IPS-15b (cell line): ENCODE data around the gene IL17D.

Experiments used
- H3K27me3 ChIP-seq: one replicate; pipeline ENCODE4 v1.6.1; 2013; ENCODE audit warnings: low read length; ENCODE audit not compliant: control insufficient read depth, insufficient read depth
- H3K36me3 ChIP-seq: one replicate; pipeline ENCODE4 v1.6.1; 2013; ENCODE audit warnings: low read length; ENCODE audit not compliant: control insufficient read depth, insufficient read depth
- H3K4me1 ChIP-seq: one replicate; pipeline ENCODE4 v1.6.1; 2013; ENCODE audit warnings: mild to moderate bottlenecking, low read length; ENCODE audit not compliant: control insufficient read depth, insufficient read depth
- H3K4me3 ChIP-seq: one replicate; pipeline ENCODE4 v1.5.1; 2013; ENCODE audit warnings: low read depth, low read length
- H3K9ac ChIP-seq: one replicate; pipeline ENCODE4 v1.6.1; 2013; ENCODE audit warnings: low read depth, mild to moderate bottlenecking, low read length
- H3K9me3 ChIP-seq: one replicate; pipeline ENCODE4 v1.6.1; 2013; ENCODE audit warnings: mild to moderate bottlenecking, low read length; ENCODE audit not compliant: control insufficient read depth, insufficient read depth

Gene IL17D

DNA sequence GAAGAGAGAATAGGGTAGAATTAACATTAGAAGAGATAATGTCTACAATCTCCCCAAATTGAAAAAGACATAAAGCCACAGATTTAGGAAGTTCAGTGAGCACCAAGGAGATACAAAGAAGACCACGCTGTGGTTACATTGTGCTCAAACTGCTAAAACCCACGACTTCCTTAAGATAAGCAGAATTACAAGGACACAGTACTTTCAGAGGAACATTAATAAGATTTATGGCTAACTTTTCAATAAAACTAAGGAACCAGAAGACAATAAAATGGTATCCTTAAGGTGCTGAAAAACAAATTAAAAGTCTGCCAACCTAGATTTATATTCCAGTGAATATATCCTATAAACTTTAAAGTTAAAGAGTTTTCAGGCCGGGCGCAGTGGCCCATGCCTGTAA, 7.4 kb upstream of the IL17D start:
- no peak overlapping the region for H3K9ac ChIP-seq
- no peak overlapping the region for H3K4me3 ChIP-seq
- peaks cover 8% of the 10 kb centered on the region for H3K27me3 ChIP-seq
- no peaks in the 10 kb centered on the region for H3K4me1 ChIP-seq
- no peaks in the 10 kb centered on the region for H3K36me3 ChIP-seq
- H3K9me3 ChIP-seq: no peaks in the 10 kb centered on the region

GRCh38 chr13:20699715-20700114, 3.8 kb upstream of the IL17D start:
- H3K27me3 ChIP-seq: peaks cover 30% of the 10 kb centered on the region
- no peak overlapping the region for H3K9ac ChIP-seq
- no peaks in the 10 kb centered on the region for H3K36me3 ChIP-seq
- no peaks in the 10 kb centered on the region for H3K4me1 ChIP-seq
- H3K4me3 ChIP-seq: no peak overlapping the region
- no peaks in the 10 kb centered on the region for H3K9me3 ChIP-seq

DNA sequence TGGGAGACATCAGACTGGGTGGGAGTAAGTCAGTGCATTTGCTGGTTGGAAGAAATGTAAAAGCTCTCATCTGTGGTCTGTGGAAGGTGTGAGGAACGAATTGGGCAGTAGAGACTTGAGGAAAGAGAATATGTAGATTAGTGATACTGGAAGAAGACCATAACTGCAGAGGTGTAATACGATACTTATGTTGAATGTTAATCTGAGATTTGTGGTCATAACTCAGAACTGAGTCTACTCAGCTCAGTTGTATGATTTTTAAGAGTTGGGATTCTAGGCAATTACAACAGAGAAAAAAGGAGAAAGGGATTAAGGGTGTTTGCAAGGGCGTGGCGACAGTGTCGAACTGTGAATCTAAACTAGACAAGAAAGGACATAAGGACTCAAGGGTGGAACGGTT, 3.2 kb upstream of the IL17D start:
- H3K9ac ChIP-seq: no peak overlapping the region
- peaks cover 34% of the 10 kb centered on the region for H3K27me3 ChIP-seq
- H3K36me3 ChIP-seq: no peaks in the 10 kb centered on the region
- no peaks in the 10 kb centered on the region for H3K9me3 ChIP-seq
- H3K4me1 ChIP-seq: no peaks in the 10 kb centered on the region
- no peak overlapping the region for H3K4me3 ChIP-seq

- no peak overlapping the region for H3K4me3 ChIP-seq
- peaks cover 38% of the 10 kb centered on the region for H3K27me3 ChIP-seq
- no peak overlapping the region for H3K9ac ChIP-seq
- H3K4me1 ChIP-seq: no peaks in the 10 kb centered on the region
- H3K36me3 ChIP-seq: no peaks in the 10 kb centered on the region
- no peaks in the 10 kb centered on the region for H3K9me3 ChIP-seq
Measured at GRCh38 chr13:20701461-20701860, 2.0 kb upstream of the IL17D start.

- H3K27me3 ChIP-seq: peaks cover 38% of the 10 kb centered on the region
- H3K9me3 ChIP-seq: no peaks in the 10 kb centered on the region
- H3K4me1 ChIP-seq: no peaks in the 10 kb centered on the region
- no peak overlapping the region for H3K9ac ChIP-seq
- H3K36me3 ChIP-seq: no peaks in the 10 kb centered on the region
- H3K4me3 ChIP-seq: peak overlapping the region; percentile 63
Measured at GRCh38 chr13:20702530-20702914, 977 bp upstream of the IL17D start.

- Histone ChIP-seq H3K36me3 (no peaks in the 10 kb centered on the region), H3K4me3 (peak overlapping the region; percentile 18), H3K4me1 (no peaks in the 10 kb centered on the region), H3K9ac (no peak overlapping the region), H3K27me3 (peaks cover 38% of the 10 kb centered on the region), H3K9me3 (no peaks in the 10 kb centered on the region)
Measured at GRCh38 chr13:20703780-20704458, 420 bp downstream of the IL17D start.

DNA sequence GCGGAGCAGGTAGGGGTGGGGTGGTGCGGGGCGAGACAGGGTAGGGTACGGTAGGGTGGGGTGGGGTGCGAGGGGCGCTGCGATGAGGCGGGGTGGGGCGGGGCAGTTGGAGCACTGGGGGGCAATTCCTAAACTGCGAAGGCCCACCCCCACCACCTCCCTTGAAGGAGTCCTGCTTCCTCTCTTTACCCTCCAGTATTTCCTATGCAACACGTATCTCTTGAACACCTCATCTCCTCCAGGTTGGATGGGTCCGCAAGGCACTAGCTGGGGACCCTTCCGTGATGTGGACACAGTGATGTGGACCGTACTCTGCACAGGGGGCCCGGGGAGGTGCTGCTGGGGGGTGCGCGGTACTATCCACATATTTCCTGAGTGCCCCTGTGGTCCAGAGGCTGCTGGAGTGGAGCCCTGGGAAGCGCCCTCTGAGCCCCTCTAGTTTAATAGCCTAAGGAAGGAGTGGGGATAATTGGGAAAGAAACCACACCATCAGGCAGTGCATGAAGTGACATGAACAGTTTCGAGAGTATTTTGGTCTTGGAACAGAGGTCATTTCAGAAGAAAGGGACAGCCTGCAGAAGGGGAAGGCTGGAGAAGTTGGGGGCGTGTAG, 1.1 kb downstream of the IL17D start:
- H3K9ac ChIP-seq: no peak overlapping the region
- H3K27me3 ChIP-seq: peaks cover 38% of the 10 kb centered on the region
- peak overlapping the region; percentile 61 for H3K4me3 ChIP-seq
- H3K4me1 ChIP-seq: no peaks in the 10 kb centered on the region
- H3K36me3 ChIP-seq: no peaks in the 10 kb centered on the region
- H3K9me3 ChIP-seq: no peaks in the 10 kb centered on the region

- no peak overlapping the region for H3K9ac ChIP-seq
- no peaks in the 10 kb centered on the region for H3K4me1 ChIP-seq
- peaks cover 24% of the 10 kb centered on the region for H3K27me3 ChIP-seq
- no peak overlapping the region for H3K4me3 ChIP-seq
- no peaks in the 10 kb centered on the region for H3K9me3 ChIP-seq
- no peaks in the 10 kb centered on the region for H3K36me3 ChIP-seq
Measured at GRCh38 chr13:20706661-20707060, 3.2 kb downstream of the IL17D start.

GRCh38 chr13:20708216-20708615, 4.7 kb downstream of the IL17D start:
- Histone ChIP-seq H3K27me3 (peaks cover 9% of the 10 kb centered on the region), H3K4me3 (no peak overlapping the region), H3K9me3 (no peaks in the 10 kb centered on the region), H3K4me1 (no peaks in the 10 kb centered on the region), H3K36me3 (no peaks in the 10 kb centered on the region), H3K9ac (no peak overlapping the region)

- Histone ChIP-seq H3K9ac (no peak overlapping the region), H3K4me3 (no peak overlapping the region)
Measured at GRCh38 chr13:20709369-20709768, 5.9 kb downstream of the IL17D start.

GRCh38 chr13:20709782-20710181, 6.3 kb downstream of the IL17D start:
- no peak overlapping the region for H3K9ac ChIP-seq
- H3K36me3 ChIP-seq: no peaks in the 10 kb centered on the region
- H3K4me3 ChIP-seq: no peak overlapping the region

More at GRCh38 chr13:20709369-20709768, 5.9 kb downstream of the IL17D start:
- no peaks in the 10 kb centered on the region for H3K36me3 ChIP-seq
- peaks cover 9% of the 10 kb centered on the region for H3K27me3 ChIP-seq
- H3K4me1 ChIP-seq: no peaks in the 10 kb centered on the region
- no peaks in the 10 kb centered on the region for H3K9me3 ChIP-seq

GRCh38 chr13:20711301-20712044, 8.0 kb downstream of the IL17D start:
- Histone ChIP-seq H3K36me3 (no peaks in the 10 kb centered on the region), H3K4me3 (no peak overlapping the region), H3K9ac (no peak overlapping the region), H3K27me3 (no peaks in the 10 kb centered on the region), H3K9me3 (no peaks in the 10 kb centered on the region), H3K4me1 (no peaks in the 10 kb centered on the region)

More at GRCh38 chr13:20709782-20710181, 6.3 kb downstream of the IL17D start:
- Histone ChIP-seq H3K4me1 (no peaks in the 10 kb centered on the region), H3K9me3 (no peaks in the 10 kb centered on the region), H3K27me3 (peaks cover 8% of the 10 kb centered on the region)
